ENCODE results near the gene GGT6. TPM values are rescaled to one million over a fixed set of nuclear protein-coding genes. Genes with fewer than 3 reads are reported as not detected.

Gene GGT6
- total RNA-seq, 1 donor from 2014 or later = not detected

DNA sequence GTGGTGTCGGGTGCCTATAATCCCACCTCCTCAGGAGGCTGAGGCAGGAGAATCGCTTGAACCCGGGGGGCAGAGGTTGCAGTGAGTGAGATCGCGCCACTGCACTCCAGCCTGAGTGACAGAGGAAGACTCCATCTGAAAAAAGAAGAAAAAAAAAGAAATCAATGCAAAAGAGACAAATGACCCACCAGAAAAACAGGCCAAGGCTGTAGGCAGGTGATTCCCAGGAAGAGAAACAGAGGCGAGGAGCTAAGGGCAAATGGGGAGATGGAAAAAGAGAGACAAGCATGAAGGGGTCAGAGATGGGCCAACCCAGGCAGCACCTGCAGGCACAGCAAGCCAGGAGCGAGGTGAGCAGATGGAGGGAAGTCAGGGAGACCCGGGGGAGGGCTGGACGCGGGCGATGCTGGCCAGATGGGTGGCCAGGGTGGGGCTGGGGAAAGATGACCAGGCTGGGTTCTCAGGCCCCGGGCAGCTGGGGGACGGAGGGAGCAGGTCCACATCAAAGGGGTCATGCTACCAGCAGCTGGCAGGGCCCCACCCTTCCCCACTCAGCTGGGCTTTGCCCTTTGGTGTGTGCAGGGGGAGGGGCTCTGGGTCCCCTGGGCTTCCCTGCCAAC is 30.7 kb downstream of the GGT6 start:
- no peak overlapping the region for H2AFZ ChIP-seq (ENCODE audit: low read depth, low read length)
- no peaks in the 10 kb centered on the region for H3K9me3 ChIP-seq (ENCODE audit: insufficient read depth, low read depth, low read length)
- no peak overlapping the region for H3K4me2 ChIP-seq (ENCODE audit: low read length)
- no peak for FAIRE-seq
- TF ChIP-seq, protein P1, sequence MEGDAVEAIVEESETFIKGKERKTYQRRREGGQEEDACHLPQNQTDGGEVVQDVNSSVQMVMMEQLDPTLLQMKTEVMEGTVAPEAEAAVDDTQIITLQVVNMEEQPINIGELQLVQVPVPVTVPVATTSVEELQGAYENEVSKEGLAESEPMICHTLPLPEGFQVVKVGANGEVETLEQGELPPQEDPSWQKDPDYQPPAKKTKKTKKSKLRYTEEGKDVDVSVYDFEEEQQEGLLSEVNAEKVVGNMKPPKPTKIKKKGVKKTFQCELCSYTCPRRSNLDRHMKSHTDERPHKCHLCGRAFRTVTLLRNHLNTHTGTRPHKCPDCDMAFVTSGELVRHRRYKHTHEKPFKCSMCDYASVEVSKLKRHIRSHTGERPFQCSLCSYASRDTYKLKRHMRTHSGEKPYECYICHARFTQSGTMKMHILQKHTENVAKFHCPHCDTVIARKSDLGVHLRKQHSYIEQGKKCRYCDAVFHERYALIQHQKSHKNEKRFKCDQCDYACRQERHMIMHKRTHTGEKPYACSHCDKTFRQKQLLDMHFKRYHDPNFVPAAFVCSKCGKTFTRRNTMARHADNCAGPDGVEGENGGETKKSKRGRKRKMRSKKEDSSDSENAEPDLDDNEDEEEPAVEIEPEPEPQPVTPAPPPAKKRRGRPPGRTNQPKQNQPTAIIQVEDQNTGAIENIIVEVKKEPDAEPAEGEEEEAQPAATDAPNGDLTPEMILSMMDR (IDR thresholded peaks at IDR 0.05; ENCODE audit: insufficient read depth, low read depth, low read length) = no peak
- no peak for TF ChIP-seq EZH2 (IDR thresholded peaks at IDR 0.05; ENCODE audit: insufficient read depth, low read length)
- H3K79me2 ChIP-seq (ENCODE audit: insufficient read depth, low read length) = no peaks in the 10 kb centered on the region
- no peak overlapping the region for H3K27ac ChIP-seq (ENCODE audit: low read depth, low read length)
- H3K36me3 Mint-ChIP-seq (ENCODE audit: low read depth, unreplicated experiment) = no peaks in the 10 kb centered on the region
- H3K9me3 Mint-ChIP-seq (ENCODE audit: unreplicated experiment) = peaks cover 3% of the 10 kb centered on the region
- no peak overlapping the region for H3K4me3 ChIP-seq (ENCODE audit: insufficient read depth, low read depth, low read length)
- no peak overlapping the region for H3K27ac Mint-ChIP-seq (ENCODE audit: unreplicated experiment)
- peak overlapping the region; percentile 54 for H3K4me3 Mint-ChIP-seq (ENCODE audit: unreplicated experiment)
- peaks cover 46% of the 10 kb centered on the region for H3K27me3 Mint-ChIP-seq (ENCODE audit: low read depth, unreplicated experiment)
- H3K36me3 ChIP-seq (ENCODE audit: insufficient read depth, low read length) = no peaks in the 10 kb centered on the region
- DNase-seq (ENCODE audit: low read depth) = no peak
- no peaks in the 10 kb centered on the region for H4K20me1 ChIP-seq (ENCODE audit: insufficient read depth, low read length)
- H3K9ac ChIP-seq (ENCODE audit: low read length) = no peak overlapping the region
- peaks cover 19% of the 10 kb centered on the region for H3K27me3 ChIP-seq (ENCODE audit: insufficient read depth, low read length)
- H3K4me1 Mint-ChIP-seq (ENCODE audit: low read depth, unreplicated experiment) = no peaks in the 10 kb centered on the region
- no peaks in the 10 kb centered on the region for H3K4me1 ChIP-seq (ENCODE audit: insufficient read depth, low read length)

GRCh38 chr17:4527566-4528125 is 32.7 kb downstream of the GGT6 start:
- peaks cover 3% of the 10 kb centered on the region for H3K9me3 Mint-ChIP-seq (ENCODE audit: unreplicated experiment)
- no peaks in the 10 kb centered on the region for H3K36me3 Mint-ChIP-seq (ENCODE audit: low read depth, unreplicated experiment)
- Histone ChIP-seq H3K4me1 (ENCODE audit: insufficient read depth, low read length) (no peaks in the 10 kb centered on the region), H3K79me2 (ENCODE audit: insufficient read depth, low read length) (no peaks in the 10 kb centered on the region), H3K27me3 (ENCODE audit: insufficient read depth, low read length) (peaks cover 19% of the 10 kb centered on the region), H2AFZ (ENCODE audit: low read depth, low read length) (no peak overlapping the region), H3K4me2 (ENCODE audit: low read length) (no peak overlapping the region), H3K9ac (ENCODE audit: low read length) (no peak overlapping the region), H3K27ac (ENCODE audit: low read depth, low read length) (no peak overlapping the region), H4K20me1 (ENCODE audit: insufficient read depth, low read length) (no peaks in the 10 kb centered on the region), H3K36me3 (ENCODE audit: insufficient read depth, low read length) (no peaks in the 10 kb centered on the region), H3K9me3 (ENCODE audit: insufficient read depth, low read depth, low read length) (no peaks in the 10 kb centered on the region), H3K4me3 (ENCODE audit: insufficient read depth, low read depth, low read length) (no peak overlapping the region)
- H3K4me3 Mint-ChIP-seq (ENCODE audit: unreplicated experiment) = no peak overlapping the region
- H3K27me3 Mint-ChIP-seq (ENCODE audit: low read depth, unreplicated experiment) = peaks cover 55% of the 10 kb centered on the region
- no peak for FAIRE-seq
- DNase-seq (ENCODE audit: low read depth) = no peak
- no peak overlapping the region for H3K27ac Mint-ChIP-seq (ENCODE audit: unreplicated experiment)
- TF ChIP-seq EZH2 (IDR thresholded peaks at IDR 0.05; ENCODE audit: insufficient read depth, low read length) = no peak
- TF ChIP-seq, protein P1 (IDR thresholded peaks at IDR 0.05; ENCODE audit: insufficient read depth, low read depth, low read length) = no peak
- no peaks in the 10 kb centered on the region for H3K4me1 Mint-ChIP-seq (ENCODE audit: low read depth, unreplicated experiment)

- Mint-ChIP-seq H3K4me3 (ENCODE audit: unreplicated experiment) (no peak overlapping the region), H3K36me3 (ENCODE audit: low read depth, unreplicated experiment) (no peaks in the 10 kb centered on the region), H3K4me1 (ENCODE audit: low read depth, unreplicated experiment) (no peaks in the 10 kb centered on the region), H3K9me3 (ENCODE audit: unreplicated experiment) (peaks cover 3% of the 10 kb centered on the region), H3K27me3 (ENCODE audit: low read depth, unreplicated experiment) (peaks cover 52% of the 10 kb centered on the region), H3K27ac (ENCODE audit: unreplicated experiment) (no peak overlapping the region)
- Histone ChIP-seq H3K9me3 (ENCODE audit: insufficient read depth, low read depth, low read length) (no peaks in the 10 kb centered on the region), H3K36me3 (ENCODE audit: insufficient read depth, low read length) (no peaks in the 10 kb centered on the region), H3K9ac (ENCODE audit: low read length) (no peak overlapping the region), H4K20me1 (ENCODE audit: insufficient read depth, low read length) (no peaks in the 10 kb centered on the region), H3K4me2 (ENCODE audit: low read length) (no peak overlapping the region), H3K4me3 (ENCODE audit: insufficient read depth, low read depth, low read length) (no peak overlapping the region), H3K27me3 (ENCODE audit: insufficient read depth, low read length) (peaks cover 19% of the 10 kb centered on the region), H3K79me2 (ENCODE audit: insufficient read depth, low read length) (no peaks in the 10 kb centered on the region), H3K27ac (ENCODE audit: low read depth, low read length) (no peak overlapping the region), H2AFZ (ENCODE audit: low read depth, low read length) (no peak overlapping the region), H3K4me1 (ENCODE audit: insufficient read depth, low read length) (no peaks in the 10 kb centered on the region)
- FAIRE-seq = no peak
- TF ChIP-seq, protein P1 (IDR thresholded peaks at IDR 0.05; ENCODE audit: insufficient read depth, low read depth, low read length) = no peak
- no peak for TF ChIP-seq EZH2 (IDR thresholded peaks at IDR 0.05; ENCODE audit: insufficient read depth, low read length)
- no peak for DNase-seq (ENCODE audit: low read depth)
Measured at GRCh38 chr17:4527134-4527533, 33.2 kb downstream of the GGT6 start.

Measured in astrocyte (in vitro differentiated cells and primary cell).